Measurements from ENCODE around the gene DSE.

Gene DSE

GRCh38 chr6:116359835-116360234 is 10.9 kb upstream of the DSE start:
- no peak for DNase-seq (ENCODE audit: low read depth in 4 of 4, low spot score in 1 of 4)

GRCh38 chr6:116362276-116362675 is 8.5 kb upstream of the DSE start:
- no peak for DNase-seq (ENCODE audit: low read depth in 4 of 4, low spot score in 1 of 4)

GRCh38 chr6:116363759-116364158 is 7.0 kb upstream of the DSE start:
- no peak for DNase-seq (ENCODE audit: low read depth in 4 of 4, low spot score in 1 of 4)

- DNase-seq (ENCODE audit: low read depth in 4 of 4, low spot score in 1 of 4), result no peak
These were observed 6.4 kb upstream of the DSE start for GRCh38 chr6:116364321-116364720.

GRCh38 chr6:116365743-116366142 is 5.0 kb upstream of the DSE start:
- no peak for DNase-seq (ENCODE audit: low read depth in 4 of 4, low spot score in 1 of 4)

- no peak for DNase-seq (ENCODE audit: low read depth in 4 of 4, low spot score in 1 of 4)
These were observed 3.9 kb upstream of the DSE start for GRCh38 chr6:116366740-116367275.

- DNase-seq (ENCODE audit: low read depth in 4 of 4, low spot score in 1 of 4), result no peak
These were observed 1.2 kb upstream of the DSE start for GRCh38 chr6:116369540-116369939.

GRCh38 chr6:116369964-116370759 is 585 bp upstream of the DSE start:
- no peak for DNase-seq (ENCODE audit: low read depth in 4 of 4, low spot score in 1 of 4)

- DNase-seq (ENCODE audit: low read depth in 4 of 4, low spot score in 1 of 4), result peak in 2 of 4 experiments; percentile 12 to 13
These were observed 572 bp downstream of the DSE start for GRCh38 chr6:116371120-116371917.

- DNase-seq (ENCODE audit: low read depth in 4 of 4, low spot score in 1 of 4), result no peak
These were observed 1.1 kb downstream of the DSE start for GRCh38 chr6:116371918-116372209.

GRCh38 chr6:116373300-116373699 is 2.6 kb downstream of the DSE start:
- DNase-seq (ENCODE audit: low read depth in 4 of 4, low spot score in 1 of 4), result no peak

GRCh38 chr6:116373940-116374339 is 3.2 kb downstream of the DSE start:
- no peak for DNase-seq (ENCODE audit: low read depth in 4 of 4, low spot score in 1 of 4)

GRCh38 chr6:116374586-116374985 is 3.8 kb downstream of the DSE start:
- DNase-seq (ENCODE audit: low read depth in 4 of 4, low spot score in 1 of 4), result no peak

- no peak for DNase-seq (ENCODE audit: low read depth in 4 of 4, low spot score in 1 of 4)
These were observed 4.5 kb downstream of the DSE start for GRCh38 chr6:116375262-116375661.

- no peak for DNase-seq (ENCODE audit: low read depth in 4 of 4, low spot score in 1 of 4)
These were observed 5.4 kb downstream of the DSE start for GRCh38 chr6:116376149-116376548.

- no peak for DNase-seq (ENCODE audit: low read depth in 4 of 4, low spot score in 1 of 4)
These were observed 9.0 kb downstream of the DSE start for GRCh38 chr6:116379764-116380163.

- DNase-seq (ENCODE audit: low read depth in 4 of 4, low spot score in 1 of 4), result no peak
These were observed 9.6 kb downstream of the DSE start for GRCh38 chr6:116380346-116380745.

- DNase-seq (ENCODE audit: low read depth in 4 of 4, low spot score in 1 of 4), result no peak
These were observed 10.3 kb downstream of the DSE start for GRCh38 chr6:116381000-116381399.

GRCh38 chr6:116382587-116382986 is 11.8 kb downstream of the DSE start:
- no peak for DNase-seq (ENCODE audit: low read depth in 4 of 4, low spot score in 1 of 4)

GRCh38 chr6:116384727-116385458 is 14.1 kb downstream of the DSE start:
- no peak for DNase-seq (ENCODE audit: low read depth in 4 of 4, low spot score in 1 of 4)

GRCh38 chr6:116385459-116385802 is 14.7 kb downstream of the DSE start:
- no peak for DNase-seq (ENCODE audit: low read depth in 4 of 4, low spot score in 1 of 4)

GRCh38 chr6:116385921-116386320 is 15.2 kb downstream of the DSE start:
- no peak for DNase-seq (ENCODE audit: low read depth in 4 of 4, low spot score in 1 of 4)
